Measurements from ENCODE around the gene HTR2B. TPM values are rescaled to one million over a fixed set of nuclear protein-coding genes. Genes with fewer than 3 reads are reported as not detected.
"Not testable (repeated sequence)": the region's sequence is repeated elsewhere in the genome, so short reads cannot be mapped to it uniquely, and the experiment has no call there.

HTR2B gene
- total RNA-seq, 2 experiments from 2014 or later, result not detected

GRCh38 chr2:231160701-231161100 is 35.9 kb upstream of the HTR2B start:
- intact Hi-C loops (cut with micrococcal nuclease), result no loop called here
- no peak for DNase-seq
- peaks cover 21% of the 10 kb centered on the region for H3K4me1 Mint-ChIP-seq (ENCODE audit: low read depth)
- H3K27ac Mint-ChIP-seq, result no peak overlapping the region
- no peaks in the 10 kb centered on the region for H3K27me3 Mint-ChIP-seq
- H3K36me3 Mint-ChIP-seq, result peaks cover 24% of the 10 kb centered on the region
- no peaks in the 10 kb centered on the region for H3K9me3 Mint-ChIP-seq
- no peak overlapping the region for H3K4me3 Mint-ChIP-seq
- CTCF ChIA-PET, result interaction anchor here (1.2 kb wide), 1 partner anchor 291 kb away, joined by 3 read pairs; no protein-coding TSS in a partner anchor
- POLR2A ChIA-PET, result no interaction called here

GRCh38 chr2:231159306-231159705 is 34.5 kb upstream of the HTR2B start:
- intact Hi-C loops (cut with micrococcal nuclease), result no loop called here
- H3K36me3 Mint-ChIP-seq, result peaks cover 18% of the 10 kb centered on the region
- no peaks in the 10 kb centered on the region for H3K27me3 Mint-ChIP-seq
- no peak overlapping the region for H3K27ac Mint-ChIP-seq
- POLR2A ChIA-PET, result no interaction called here
- H3K9me3 Mint-ChIP-seq, result no peaks in the 10 kb centered on the region
- H3K4me1 Mint-ChIP-seq (ENCODE audit: low read depth), result peaks cover 21% of the 10 kb centered on the region
- CTCF ChIA-PET, result interaction anchor here (0.7 kb wide), 1 partner anchor 63 kb away, joined by 3 read pairs; no protein-coding TSS in a partner anchor
- H3K4me3 Mint-ChIP-seq, result no peak overlapping the region
- DNase-seq, result no peak

GRCh38 chr2:231152800-231153557 is 28.1 kb upstream of the HTR2B start:
- H3K4me3 Mint-ChIP-seq, result no peak overlapping the region

GRCh38 chr2:231146665-231147064 is 21.8 kb upstream of the HTR2B start:
- peaks cover 31% of the 10 kb centered on the region for H3K36me3 Mint-ChIP-seq
- no peak overlapping the region for H3K4me3 Mint-ChIP-seq
- ChIA-PET POLR2A (no interaction called here), CTCF (no interaction called here)
- H3K9me3 Mint-ChIP-seq, result no peaks in the 10 kb centered on the region
- H3K27ac Mint-ChIP-seq, result no peak overlapping the region
- no peak for DNase-seq
- intact Hi-C loops (cut with micrococcal nuclease), result no loop called here
- H3K4me1 Mint-ChIP-seq (ENCODE audit: low read depth), result no peaks in the 10 kb centered on the region
- no peaks in the 10 kb centered on the region for H3K27me3 Mint-ChIP-seq

More at GRCh38 chr2:231152800-231153557, 28.1 kb upstream of the HTR2B start:
- Mint-ChIP-seq H3K9me3 (no peaks in the 10 kb centered on the region), H3K27me3 (no peaks in the 10 kb centered on the region), H3K36me3 (peaks cover 29% of the 10 kb centered on the region), H3K27ac (no peak overlapping the region), H3K4me1 (ENCODE audit: low read depth) (no peaks in the 10 kb centered on the region)
- intact Hi-C loops (cut with micrococcal nuclease), result no loop called here
- POLR2A ChIA-PET, result no interaction called here
- DNase-seq, result no peak
- CTCF ChIA-PET, result no interaction called here

- Mint-ChIP-seq H3K4me3 (no peak overlapping the region), H3K36me3 (peaks cover 29% of the 10 kb centered on the region), H3K27ac (no peak overlapping the region), H3K9me3 (no peaks in the 10 kb centered on the region), H3K27me3 (no peaks in the 10 kb centered on the region), H3K4me1 (ENCODE audit: low read depth) (no peaks in the 10 kb centered on the region)
- no peak for DNase-seq
- POLR2A ChIA-PET, result no interaction called here
- CTCF ChIA-PET, result interaction anchor here (1.3 kb wide), 1 partner anchor 92 kb away, joined by 3 read pairs; no protein-coding TSS in a partner anchor
- intact Hi-C loops (cut with micrococcal nuclease), result no loop called here
Observed at GRCh38 chr2:231144896-231145295, 20.1 kb upstream of the HTR2B start.

GRCh38 chr2:231140808-231141207 is 16.0 kb upstream of the HTR2B start:
- H3K9me3 Mint-ChIP-seq; H3K27ac Mint-ChIP-seq; H3K4me1 Mint-ChIP-seq (ENCODE audit: low read depth); DNase-seq; H3K36me3 Mint-ChIP-seq; H3K4me3 Mint-ChIP-seq; POLR2A ChIA-PET; H3K27me3 Mint-ChIP-seq; intact Hi-C loops (cut with micrococcal nuclease): not testable (repeated sequence)
- CTCF ChIA-PET, result interaction anchor here (0.6 kb wide), 1 partner anchor 110 kb away, joined by 3 read pairs; no protein-coding TSS in a partner anchor

- no peak overlapping the region for H3K4me3 Mint-ChIP-seq
- H3K27ac Mint-ChIP-seq, result no peak overlapping the region
- H3K9me3 Mint-ChIP-seq, result no peaks in the 10 kb centered on the region
- ChIA-PET CTCF (no interaction called here), POLR2A (no interaction called here)
- DNase-seq, result no peak
- H3K36me3 Mint-ChIP-seq, result peaks cover 3% of the 10 kb centered on the region
- intact Hi-C loops (cut with micrococcal nuclease), result no loop called here
- no peaks in the 10 kb centered on the region for H3K27me3 Mint-ChIP-seq
- no peaks in the 10 kb centered on the region for H3K4me1 Mint-ChIP-seq (ENCODE audit: low read depth)
Observed at GRCh38 chr2:231139796-231140195, 15.0 kb upstream of the HTR2B start.

GRCh38 chr2:231138699-231139098 is 13.9 kb upstream of the HTR2B start:
- no peaks in the 10 kb centered on the region for H3K4me1 Mint-ChIP-seq (ENCODE audit: low read depth)

GRCh38 chr2:231134910-231135655 is 10.2 kb upstream of the HTR2B start:
- ChIA-PET POLR2A (no interaction called here), CTCF (no interaction called here)
- no peaks in the 10 kb centered on the region for H3K27me3 Mint-ChIP-seq
- H3K4me1 Mint-ChIP-seq (ENCODE audit: low read depth), result no peaks in the 10 kb centered on the region
- no peaks in the 10 kb centered on the region for H3K9me3 Mint-ChIP-seq
- no peak overlapping the region for H3K27ac Mint-ChIP-seq
- intact Hi-C loops (cut with micrococcal nuclease), result no loop called here
- H3K4me3 Mint-ChIP-seq, result no peak overlapping the region
- H3K36me3 Mint-ChIP-seq, result peaks cover 3% of the 10 kb centered on the region
- DNase-seq, result no peak

More at GRCh38 chr2:231138699-231139098, 13.9 kb upstream of the HTR2B start:
- POLR2A ChIA-PET, result no interaction called here
- H3K36me3 Mint-ChIP-seq, result peaks cover 3% of the 10 kb centered on the region
- H3K4me3 Mint-ChIP-seq, result no peak overlapping the region
- intact Hi-C loops (cut with micrococcal nuclease), result no loop called here
- CTCF ChIA-PET, result no interaction called here
- no peaks in the 10 kb centered on the region for H3K27me3 Mint-ChIP-seq
- no peaks in the 10 kb centered on the region for H3K9me3 Mint-ChIP-seq
- no peak for DNase-seq
- H3K27ac Mint-ChIP-seq, result no peak overlapping the region

- intact Hi-C loops (cut with micrococcal nuclease), result no loop called here
- H3K9me3 Mint-ChIP-seq, result no peaks in the 10 kb centered on the region
- no peaks in the 10 kb centered on the region for H3K27me3 Mint-ChIP-seq
- H3K4me1 Mint-ChIP-seq (ENCODE audit: low read depth), result no peaks in the 10 kb centered on the region
- no peak overlapping the region for H3K4me3 Mint-ChIP-seq
- no peak overlapping the region for H3K27ac Mint-ChIP-seq
- CTCF ChIA-PET, result no interaction called here
- no peaks in the 10 kb centered on the region for H3K36me3 Mint-ChIP-seq
- no peak for DNase-seq
- POLR2A ChIA-PET, result no interaction called here
Observed at GRCh38 chr2:231133365-231134099, 8.7 kb upstream of the HTR2B start.

- no peaks in the 10 kb centered on the region for H3K4me1 Mint-ChIP-seq (ENCODE audit: low read depth)
- no peak for DNase-seq
- POLR2A ChIA-PET, result no interaction called here
- intact Hi-C loops (cut with micrococcal nuclease), result no loop called here
- no peaks in the 10 kb centered on the region for H3K36me3 Mint-ChIP-seq
- no peaks in the 10 kb centered on the region for H3K27me3 Mint-ChIP-seq
- no peak overlapping the region for H3K27ac Mint-ChIP-seq
- CTCF ChIA-PET, result no interaction called here
- H3K9me3 Mint-ChIP-seq, result no peaks in the 10 kb centered on the region
- H3K4me3 Mint-ChIP-seq, result no peak overlapping the region
Observed at GRCh38 chr2:231132129-231132528, 7.3 kb upstream of the HTR2B start.

GRCh38 chr2:231130336-231131056 is 5.7 kb upstream of the HTR2B start:
- POLR2A ChIA-PET, result no interaction called here
- Mint-ChIP-seq H3K4me1 (ENCODE audit: low read depth) (peaks cover under 1% of the 10 kb centered on the region), H3K27me3 (no peaks in the 10 kb centered on the region), H3K4me3 (no peak overlapping the region), H3K9me3 (no peaks in the 10 kb centered on the region), H3K36me3 (no peaks in the 10 kb centered on the region), H3K27ac (no peak overlapping the region)
- intact Hi-C loops (cut with micrococcal nuclease), result no loop called here
- CTCF ChIA-PET, result interaction anchor here (1.2 to 1.5 kb wide), 3 partner anchors 9 to 78 kb away, joined by 3 to 5 read pairs (median 3); no protein-coding TSS in a partner anchor
- no peak for DNase-seq

Measured in activated CD4-positive, alpha-beta memory T cell treated with anti-CD3 and anti-CD28 coated beads for 36 hours (primary cell).